ENCODE measurements around the gene CLEC17A. TPM values are rescaled to one million over a fixed set of nuclear protein-coding genes. Genes with fewer than 3 reads are reported as not detected.

The CLEC17A gene
- total and polyA plus RNA-seq, 2 donors = 1.2 to 2.3 TPM

DNA sequence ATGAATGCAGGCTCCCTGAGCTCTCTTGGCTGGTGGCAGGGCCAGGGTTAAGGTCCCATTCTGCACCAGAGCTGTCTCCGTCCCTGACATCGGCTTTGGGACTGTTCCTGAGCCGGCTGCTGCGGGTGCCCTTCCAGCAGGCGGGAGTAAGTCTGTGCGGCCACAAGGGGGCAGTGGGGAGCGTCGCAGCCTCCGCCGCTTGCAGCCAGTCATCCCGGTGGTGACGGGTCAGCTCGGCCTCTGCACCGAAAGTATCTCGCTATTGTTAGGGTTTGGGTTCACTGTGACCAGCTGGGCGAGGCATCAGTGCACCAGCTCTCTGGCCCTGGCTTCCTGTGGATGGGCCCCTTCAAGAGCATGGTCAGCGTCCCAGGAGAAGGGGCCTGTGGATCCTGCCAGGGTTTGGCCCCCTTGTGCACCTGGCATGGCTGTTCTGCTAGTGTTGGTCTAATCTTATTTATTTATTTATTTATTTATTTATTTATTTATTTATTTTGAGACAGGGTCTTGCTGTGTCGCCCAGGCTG is 26.2 kb upstream of the CLEC17A start:
- WGBS = 20% methylated on average over 18 of the region's 18 CpGs
- Histone ChIP-seq H3K27ac (ENCODE audit: low read depth in 1 of 2, low read length in 1 of 2) (peak overlapping the region in 1 of 2 donors; percentile 31), H3K4me3 (ENCODE audit: low read length in 2 of 2) (peak overlapping the region in 1 of 2 donors; percentile 29), H3K4me1 (ENCODE audit: control insufficient read depth in 2 of 2, insufficient read depth in 2 of 2, low read length in 2 of 2) (peaks cover 5 to 39% of the 10 kb centered on the region in 2 donors), H3K9me3 (ENCODE audit: control insufficient read depth in 2 of 2, insufficient read depth in 1 of 2, low read length in 1 of 2) (no peaks in the 10 kb centered on the region), H3K36me3 (ENCODE audit: control insufficient read depth in 2 of 2, insufficient read depth in 2 of 2, low read length in 1 of 2) (peaks cover 5 to 26% of the 10 kb centered on the region in 2 donors), H3K27me3 (ENCODE audit: control insufficient read depth in 2 of 2, insufficient read depth in 1 of 2, low read length in 1 of 2) (no peaks in the 10 kb centered on the region)
- DNase-seq (ENCODE audit: low read depth in 6 of 9, low spot score in 9 of 9) = peak in 7 of 9 donors; percentile 34 to 76 (median 67)

DNA sequence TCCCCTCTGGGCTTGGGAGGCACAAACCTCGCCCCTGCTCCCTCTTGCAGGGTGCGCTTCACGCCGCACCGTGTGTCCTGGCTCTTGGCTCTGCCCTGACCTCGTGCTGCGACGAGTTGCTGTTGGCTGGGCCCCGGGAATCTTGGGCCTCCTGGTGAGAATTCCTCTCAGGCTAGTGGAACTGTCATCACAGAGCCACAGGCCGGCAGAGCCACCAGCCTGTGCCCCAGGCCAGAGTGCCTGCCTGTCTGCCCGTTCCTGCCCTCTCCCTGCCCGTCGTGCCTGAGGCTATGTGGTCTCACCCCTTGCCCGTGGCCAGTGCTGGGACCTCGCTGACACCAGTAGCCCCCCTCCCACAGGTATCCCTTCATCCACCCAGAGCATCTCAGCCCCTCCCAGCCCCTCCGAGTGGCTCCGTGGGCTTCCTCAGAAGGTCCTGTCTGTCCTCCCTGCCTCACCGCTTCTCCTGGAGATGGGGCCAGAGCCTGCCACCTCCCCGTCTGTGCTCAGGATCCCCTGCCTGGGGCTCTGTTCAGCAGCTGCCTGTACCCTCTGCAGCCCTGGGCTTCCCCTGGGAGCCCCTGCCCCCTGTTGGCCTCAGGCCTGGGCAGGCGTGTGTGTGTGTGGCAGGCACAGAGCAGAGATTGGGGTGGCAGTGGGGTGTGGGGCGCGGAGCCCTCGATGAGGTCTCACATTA is 24.4 kb upstream of the CLEC17A start:
- WGBS = 96% methylated on average over 23 of the region's 23 CpGs
- no peaks in the 10 kb centered on the region for H3K9me3 ChIP-seq (ENCODE audit: control insufficient read depth in 2 of 2, insufficient read depth in 1 of 2, low read length in 1 of 2)
- no peak for DNase-seq (ENCODE audit: low read depth in 6 of 9, low spot score in 9 of 9)
- no peak overlapping the region for H3K4me3 ChIP-seq (ENCODE audit: low read length in 2 of 2)
- H3K4me1 ChIP-seq (ENCODE audit: control insufficient read depth in 2 of 2, insufficient read depth in 2 of 2, low read length in 2 of 2) = peaks cover 5 to 26% of the 10 kb centered on the region in 2 donors
- H3K36me3 ChIP-seq (ENCODE audit: control insufficient read depth in 2 of 2, insufficient read depth in 2 of 2, low read length in 1 of 2) = peaks cover 7 to 33% of the 10 kb centered on the region in 2 donors
- no peak overlapping the region for H3K27ac ChIP-seq (ENCODE audit: low read depth in 1 of 2, low read length in 1 of 2)
- H3K27me3 ChIP-seq (ENCODE audit: control insufficient read depth in 2 of 2, insufficient read depth in 1 of 2, low read length in 1 of 2) = no peaks in the 10 kb centered on the region

DNA sequence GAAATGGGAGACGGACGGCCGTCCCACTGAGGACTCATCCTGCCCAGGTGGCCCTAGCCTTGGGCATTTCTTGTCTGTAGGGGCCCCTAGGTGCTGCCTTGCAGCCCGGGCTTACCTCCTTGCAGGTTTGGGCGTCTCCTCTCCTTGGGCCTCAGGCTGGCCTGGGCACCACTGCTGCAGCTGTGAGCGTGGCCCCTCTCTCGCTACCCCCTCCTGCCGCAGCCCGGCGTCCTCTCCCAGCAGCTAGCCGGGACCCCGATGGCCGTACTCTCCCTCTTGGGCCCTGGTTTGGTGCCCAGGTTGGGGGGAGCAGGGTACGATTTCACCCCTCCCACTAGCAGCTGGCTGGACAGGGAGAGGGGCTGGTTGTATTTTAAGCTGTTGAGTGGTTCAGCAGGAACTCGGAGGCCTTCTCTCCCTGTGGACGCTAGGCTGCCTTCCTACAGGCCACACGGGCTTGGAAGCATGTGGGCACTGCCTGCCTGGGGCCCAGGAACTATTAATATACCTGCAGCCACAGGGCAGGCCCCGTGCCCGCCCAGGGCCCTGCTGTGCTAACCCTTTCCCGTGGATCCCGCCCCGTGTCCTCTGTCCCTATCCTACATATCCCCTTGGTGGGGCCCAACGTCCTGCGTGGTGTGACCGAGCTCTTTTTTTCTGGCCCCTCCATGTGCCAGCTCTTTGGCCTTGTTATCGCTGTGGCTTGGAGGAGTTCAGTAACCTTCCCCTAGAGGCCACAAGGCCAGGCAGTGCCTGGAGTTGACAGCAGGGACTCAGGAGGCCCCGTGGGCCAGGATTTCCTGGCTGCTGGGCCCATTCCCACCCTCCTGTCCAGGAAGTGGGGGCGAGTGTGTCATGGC is 22.7 kb upstream of the CLEC17A start:
- 85% methylated on average over 28 of the region's 28 CpGs for WGBS
- H3K4me1 ChIP-seq (ENCODE audit: control insufficient read depth in 2 of 2, insufficient read depth in 2 of 2, low read length in 2 of 2) = peaks cover 5 to 18% of the 10 kb centered on the region in 2 donors
- no peak overlapping the region for H3K27ac ChIP-seq (ENCODE audit: low read depth in 1 of 2, low read length in 1 of 2)
- H3K4me3 ChIP-seq (ENCODE audit: low read length in 2 of 2) = no peak overlapping the region
- peaks cover 0 to 1% of the 10 kb centered on the region in 2 donors for H3K9me3 ChIP-seq (ENCODE audit: control insufficient read depth in 2 of 2, insufficient read depth in 1 of 2, low read length in 1 of 2)
- DNase-seq (ENCODE audit: low read depth in 6 of 9, low spot score in 9 of 9) = no peak
- H3K27me3 ChIP-seq (ENCODE audit: control insufficient read depth in 2 of 2, insufficient read depth in 1 of 2, low read length in 1 of 2) = no peaks in the 10 kb centered on the region
- H3K36me3 ChIP-seq (ENCODE audit: control insufficient read depth in 2 of 2, insufficient read depth in 2 of 2, low read length in 1 of 2) = peaks cover 17 to 37% of the 10 kb centered on the region in 2 donors

DNA sequence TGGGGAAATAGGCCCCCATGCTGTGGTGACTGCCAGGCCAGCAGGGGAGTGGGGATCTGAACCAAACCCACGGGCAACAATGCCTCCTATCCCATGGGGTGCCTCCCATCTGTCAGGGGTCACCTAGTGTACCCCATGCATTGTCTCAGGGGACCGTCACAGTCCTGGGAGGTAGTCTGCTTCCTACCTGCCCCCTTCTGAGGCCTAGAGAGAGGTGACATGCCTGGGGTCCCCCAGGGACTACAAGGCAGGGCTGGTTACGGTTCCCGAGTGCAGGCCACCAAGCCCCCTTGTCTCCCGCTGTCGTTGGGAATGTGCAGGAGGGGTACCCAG is 22.1 kb upstream of the CLEC17A start:
- 92% methylated on average over 6 of the region's 6 CpGs for WGBS
- H3K27ac ChIP-seq (ENCODE audit: low read depth in 1 of 2, low read length in 1 of 2) = no peak overlapping the region

DNA sequence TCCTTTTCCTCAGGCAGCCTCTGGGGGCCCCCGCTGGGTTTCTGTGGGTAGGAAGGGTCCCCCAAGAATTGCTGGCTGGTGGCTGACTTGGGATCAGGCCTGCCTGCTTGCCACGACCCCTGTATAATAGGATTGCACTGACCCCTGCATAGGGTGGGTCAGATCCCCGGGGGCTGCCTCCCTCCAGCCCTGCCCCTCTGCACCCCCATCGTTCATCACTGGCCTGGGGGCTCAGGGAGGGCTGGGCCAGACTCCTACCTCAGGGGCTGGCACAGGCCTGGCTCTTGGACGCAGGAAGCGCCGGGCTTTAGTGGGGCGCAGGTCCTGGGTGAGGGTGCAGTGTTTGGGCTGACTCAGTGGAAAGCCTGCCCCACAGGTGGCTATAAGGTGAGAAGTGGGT is 21.6 kb upstream of the CLEC17A start:
- Histone ChIP-seq H3K27me3 (ENCODE audit: control insufficient read depth in 2 of 2, insufficient read depth in 1 of 2, low read length in 1 of 2) (no peaks in the 10 kb centered on the region), H3K4me1 (ENCODE audit: control insufficient read depth in 2 of 2, insufficient read depth in 2 of 2, low read length in 2 of 2) (peaks cover 4 to 17% of the 10 kb centered on the region in 2 donors), H3K9me3 (ENCODE audit: control insufficient read depth in 2 of 2, insufficient read depth in 1 of 2, low read length in 1 of 2) (peaks cover 0 to 1% of the 10 kb centered on the region in 2 donors), H3K36me3 (ENCODE audit: control insufficient read depth in 2 of 2, insufficient read depth in 2 of 2, low read length in 1 of 2) (peaks cover 26 to 47% of the 10 kb centered on the region in 2 donors), H3K27ac (ENCODE audit: low read depth in 1 of 2, low read length in 1 of 2) (peak overlapping the region; percentile 43 to 46), H3K4me3 (ENCODE audit: low read length in 2 of 2) (no peak overlapping the region)
- 91% methylated on average over 8 of the region's 8 CpGs for WGBS
- DNase-seq (ENCODE audit: low read depth in 6 of 9, low spot score in 9 of 9) = no peak

More for the DNA sequence above, 22.1 kb upstream of the CLEC17A start:
- Histone ChIP-seq H3K36me3 (ENCODE audit: control insufficient read depth in 2 of 2, insufficient read depth in 2 of 2, low read length in 1 of 2) (peaks cover 21 to 42% of the 10 kb centered on the region in 2 donors), H3K4me3 (ENCODE audit: low read length in 2 of 2) (no peak overlapping the region), H3K27me3 (ENCODE audit: control insufficient read depth in 2 of 2, insufficient read depth in 1 of 2, low read length in 1 of 2) (no peaks in the 10 kb centered on the region), H3K4me1 (ENCODE audit: control insufficient read depth in 2 of 2, insufficient read depth in 2 of 2, low read length in 2 of 2) (peaks cover 5 to 18% of the 10 kb centered on the region in 2 donors), H3K9me3 (ENCODE audit: control insufficient read depth in 2 of 2, insufficient read depth in 1 of 2, low read length in 1 of 2) (peaks cover 0 to 1% of the 10 kb centered on the region in 2 donors)
- no peak for DNase-seq (ENCODE audit: low read depth in 6 of 9, low spot score in 9 of 9)

DNA sequence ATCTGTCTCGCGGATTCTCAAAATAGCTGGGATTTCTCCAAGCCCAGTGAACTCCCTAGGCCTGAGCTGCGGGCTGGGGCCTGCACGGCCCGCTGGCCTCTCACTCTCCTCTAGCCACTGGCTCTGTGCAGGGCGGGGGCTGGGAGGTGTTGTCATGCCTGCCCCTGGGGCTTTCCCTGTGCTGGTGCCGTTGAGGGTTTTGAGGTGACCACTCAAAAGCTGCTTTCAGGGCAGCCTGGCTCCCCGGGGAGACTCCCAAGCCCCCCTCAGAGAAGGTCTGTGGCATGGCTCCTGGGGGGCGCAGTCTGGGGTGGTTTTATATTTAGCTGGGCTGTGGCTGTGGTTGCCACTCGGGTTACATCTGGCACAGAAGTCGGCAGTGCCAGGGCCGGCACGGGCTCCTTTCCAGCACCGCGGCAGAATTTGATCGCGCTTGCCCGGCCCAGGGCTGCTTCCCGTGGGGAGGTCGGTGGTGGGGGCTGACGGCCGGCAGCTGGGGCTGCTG is 21.0 kb upstream of the CLEC17A start:
- H3K27ac ChIP-seq (ENCODE audit: low read depth in 1 of 2, low read length in 1 of 2) = peak overlapping the region in 1 of 2 donors; percentile 43
- 84% methylated on average over 22 of the region's 22 CpGs for WGBS
- peaks cover 28 to 48% of the 10 kb centered on the region in 2 donors for H3K36me3 ChIP-seq (ENCODE audit: control insufficient read depth in 2 of 2, insufficient read depth in 2 of 2, low read length in 1 of 2)
- no peaks in the 10 kb centered on the region for H3K27me3 ChIP-seq (ENCODE audit: control insufficient read depth in 2 of 2, insufficient read depth in 1 of 2, low read length in 1 of 2)
- no peak for DNase-seq (ENCODE audit: low read depth in 6 of 9, low spot score in 9 of 9)
- no peak overlapping the region for H3K4me3 ChIP-seq (ENCODE audit: low read length in 2 of 2)
- peaks cover 0 to 1% of the 10 kb centered on the region in 2 donors for H3K9me3 ChIP-seq (ENCODE audit: control insufficient read depth in 2 of 2, insufficient read depth in 1 of 2, low read length in 1 of 2)
- peaks cover 0 to 11% of the 10 kb centered on the region in 2 donors for H3K4me1 ChIP-seq (ENCODE audit: control insufficient read depth in 2 of 2, insufficient read depth in 2 of 2, low read length in 2 of 2)

DNA sequence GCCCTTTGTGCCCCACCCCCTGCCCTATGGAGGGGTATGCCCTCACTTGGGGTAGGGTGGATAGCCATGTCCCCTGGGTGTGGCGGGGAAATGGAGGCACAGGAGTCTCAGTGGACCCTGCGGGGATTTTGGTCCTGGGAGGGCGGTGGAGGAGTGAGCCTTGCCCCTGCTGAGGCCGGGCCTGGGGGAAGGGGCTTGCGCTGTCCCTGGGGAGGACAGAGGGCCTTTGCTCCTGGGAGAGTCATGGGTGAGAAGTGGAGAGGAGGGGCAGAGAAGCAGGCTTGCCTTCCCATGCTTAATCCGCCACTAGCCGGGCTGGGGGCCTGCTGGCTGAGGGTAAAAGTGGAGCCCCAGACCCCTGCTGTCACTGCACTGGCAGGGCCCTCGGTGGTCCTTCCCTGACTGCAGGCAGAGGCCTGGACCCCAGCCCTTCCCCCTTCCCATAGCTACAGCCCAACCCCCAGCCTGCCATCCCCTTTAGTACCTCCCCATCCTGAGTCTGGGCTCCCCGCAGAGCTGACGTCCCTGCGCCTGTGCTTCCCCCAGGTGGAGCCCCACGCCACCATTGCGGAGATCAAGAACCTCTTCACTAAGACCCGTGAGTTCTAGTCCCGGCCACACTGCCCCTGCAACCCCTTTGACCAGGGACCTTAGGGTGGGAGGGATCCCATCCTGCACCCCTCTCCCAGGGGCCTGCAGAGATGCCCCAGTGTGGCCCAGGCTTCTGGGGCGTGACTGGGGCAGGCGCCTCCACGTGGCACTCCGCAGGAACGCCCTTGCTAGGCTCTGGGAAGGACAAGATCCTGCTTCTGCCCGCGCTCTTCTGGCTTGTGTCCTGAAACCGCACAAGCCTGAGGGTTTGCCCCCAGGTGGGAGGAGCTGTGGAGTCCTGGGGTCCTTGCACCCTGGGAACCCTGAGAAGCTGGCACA is 20.0 kb upstream of the CLEC17A start:
- Histone ChIP-seq H3K36me3 (ENCODE audit: control insufficient read depth in 2 of 2, insufficient read depth in 2 of 2, low read length in 1 of 2) (peaks cover 29 to 57% of the 10 kb centered on the region in 2 donors), H3K4me3 (ENCODE audit: low read length in 2 of 2) (no peak overlapping the region), H3K27ac (ENCODE audit: low read depth in 1 of 2, low read length in 1 of 2) (no peak overlapping the region), H3K27me3 (ENCODE audit: control insufficient read depth in 2 of 2, insufficient read depth in 1 of 2, low read length in 1 of 2) (no peaks in the 10 kb centered on the region), H3K4me1 (ENCODE audit: control insufficient read depth in 2 of 2, insufficient read depth in 2 of 2, low read length in 2 of 2) (peaks cover 0 to 10% of the 10 kb centered on the region in 2 donors), H3K9me3 (ENCODE audit: control insufficient read depth in 2 of 2, insufficient read depth in 1 of 2, low read length in 1 of 2) (peaks cover 0 to 1% of the 10 kb centered on the region in 2 donors)
- WGBS = 94% methylated on average over 23 of the region's 23 CpGs
- no peak for DNase-seq (ENCODE audit: low read depth in 6 of 9, low spot score in 9 of 9)

DNA sequence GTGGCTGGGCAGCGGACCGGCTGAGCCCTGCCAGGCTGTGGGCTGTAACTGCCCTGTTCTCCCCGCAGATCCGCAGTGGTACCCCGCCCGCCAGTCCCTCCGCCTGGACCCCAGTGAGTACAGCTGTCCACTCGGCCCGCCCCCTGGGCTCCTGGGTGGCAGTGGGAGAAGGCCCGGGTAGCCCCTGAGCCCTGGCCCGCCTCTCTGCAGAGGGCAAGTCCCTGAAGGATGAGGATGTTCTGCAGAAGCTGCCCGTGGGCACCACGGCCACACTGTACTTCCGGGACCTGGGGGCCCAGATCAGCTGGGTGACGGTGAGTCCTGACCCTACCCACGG is 19.3 kb upstream of the CLEC17A start:
- H3K4me1 ChIP-seq (ENCODE audit: control insufficient read depth in 2 of 2, insufficient read depth in 2 of 2, low read length in 2 of 2) = peaks cover 0 to 10% of the 10 kb centered on the region in 2 donors
- H3K36me3 ChIP-seq (ENCODE audit: control insufficient read depth in 2 of 2, insufficient read depth in 2 of 2, low read length in 1 of 2) = peaks cover 31 to 54% of the 10 kb centered on the region in 2 donors
- WGBS = 99% methylated on average over 16 of the region's 16 CpGs
- H3K27ac ChIP-seq (ENCODE audit: low read depth in 1 of 2, low read length in 1 of 2) = no peak overlapping the region
- DNase-seq (ENCODE audit: low read depth in 6 of 9, low spot score in 9 of 9) = no peak
- H3K27me3 ChIP-seq (ENCODE audit: control insufficient read depth in 2 of 2, insufficient read depth in 1 of 2, low read length in 1 of 2) = no peaks in the 10 kb centered on the region
- peaks cover 0 to 1% of the 10 kb centered on the region in 2 donors for H3K9me3 ChIP-seq (ENCODE audit: control insufficient read depth in 2 of 2, insufficient read depth in 1 of 2, low read length in 1 of 2)
- H3K4me3 ChIP-seq (ENCODE audit: low read length in 2 of 2) = no peak overlapping the region
